ENCODE data around the gene CWF19L1.
A peak's percentile ranks its signal among the peaks of the same experiment; 100 is the strongest.

CWF19L1 gene

DNA sequence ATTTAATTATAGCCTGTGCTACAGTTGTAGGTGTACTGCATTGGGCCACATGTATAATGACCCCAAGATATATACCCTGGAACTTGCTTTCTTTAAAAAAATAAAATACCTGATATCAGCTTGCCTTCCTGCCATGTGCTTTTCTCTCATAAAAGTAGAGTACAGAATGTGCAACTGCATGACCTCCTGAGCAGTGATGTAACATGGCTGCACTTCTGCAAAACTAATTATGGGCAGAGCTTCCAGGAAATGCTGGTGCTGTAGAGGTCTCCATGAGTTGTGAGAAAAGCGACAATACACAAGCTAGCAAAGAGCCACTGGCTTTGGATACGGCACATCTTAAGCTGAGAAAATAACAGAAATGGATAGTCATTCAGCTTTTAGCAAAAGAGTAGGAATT, 75.1 kb downstream of the CWF19L1 start:
- TF ChIP-seq, protein P1, sequence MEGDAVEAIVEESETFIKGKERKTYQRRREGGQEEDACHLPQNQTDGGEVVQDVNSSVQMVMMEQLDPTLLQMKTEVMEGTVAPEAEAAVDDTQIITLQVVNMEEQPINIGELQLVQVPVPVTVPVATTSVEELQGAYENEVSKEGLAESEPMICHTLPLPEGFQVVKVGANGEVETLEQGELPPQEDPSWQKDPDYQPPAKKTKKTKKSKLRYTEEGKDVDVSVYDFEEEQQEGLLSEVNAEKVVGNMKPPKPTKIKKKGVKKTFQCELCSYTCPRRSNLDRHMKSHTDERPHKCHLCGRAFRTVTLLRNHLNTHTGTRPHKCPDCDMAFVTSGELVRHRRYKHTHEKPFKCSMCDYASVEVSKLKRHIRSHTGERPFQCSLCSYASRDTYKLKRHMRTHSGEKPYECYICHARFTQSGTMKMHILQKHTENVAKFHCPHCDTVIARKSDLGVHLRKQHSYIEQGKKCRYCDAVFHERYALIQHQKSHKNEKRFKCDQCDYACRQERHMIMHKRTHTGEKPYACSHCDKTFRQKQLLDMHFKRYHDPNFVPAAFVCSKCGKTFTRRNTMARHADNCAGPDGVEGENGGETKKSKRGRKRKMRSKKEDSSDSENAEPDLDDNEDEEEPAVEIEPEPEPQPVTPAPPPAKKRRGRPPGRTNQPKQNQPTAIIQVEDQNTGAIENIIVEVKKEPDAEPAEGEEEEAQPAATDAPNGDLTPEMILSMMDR (IDR thresholded peaks at IDR 0.05; ENCODE audit: low read length) = no peak
- no peak for TF ChIP-seq EZH2 (IDR thresholded peaks at IDR 0.05; ENCODE audit: borderline replicate concordance, low read length)
- no peaks in the 10 kb centered on the region for H3K9me3 ChIP-seq (ENCODE audit: low read length)
- no peaks in the 10 kb centered on the region for H4K20me1 ChIP-seq (ENCODE audit: insufficient read depth, low read length)
- H2AFZ ChIP-seq (ENCODE audit: low read length) = no peak overlapping the region
- H3K27ac ChIP-seq (ENCODE audit: low read depth, low read length, poor library complexity, severe bottlenecking) = no peak overlapping the region
- no peak overlapping the region for H3K4me2 ChIP-seq (ENCODE audit: low read length)
- peaks cover 72% of the 10 kb centered on the region for H3K36me3 ChIP-seq (ENCODE audit: insufficient read depth, low read length)
- H3K4me3 ChIP-seq (ENCODE audit: low read depth, low read length, poor library complexity, severe bottlenecking) = no peak overlapping the region
- no peak overlapping the region for H3K9ac ChIP-seq (ENCODE audit: low read length)
- H3F3A ChIP-seq (ENCODE audit: insufficient read depth, low read length) = no peaks in the 10 kb centered on the region
- peaks cover 4% of the 10 kb centered on the region; the same call in 1 of the 2 replicates for H3K79me2 ChIP-seq (ENCODE audit: insufficient read depth, low read length)
- peaks cover 5% of the 10 kb centered on the region for H3K4me1 ChIP-seq (ENCODE audit: insufficient read depth, low read length, severe bottlenecking)
- H3K9me2 ChIP-seq (ENCODE audit: low read depth, low read length) = no peaks in the 10 kb centered on the region
- no peaks in the 10 kb centered on the region for H3K27me3 ChIP-seq (ENCODE audit: insufficient read depth, low read length)

DNA sequence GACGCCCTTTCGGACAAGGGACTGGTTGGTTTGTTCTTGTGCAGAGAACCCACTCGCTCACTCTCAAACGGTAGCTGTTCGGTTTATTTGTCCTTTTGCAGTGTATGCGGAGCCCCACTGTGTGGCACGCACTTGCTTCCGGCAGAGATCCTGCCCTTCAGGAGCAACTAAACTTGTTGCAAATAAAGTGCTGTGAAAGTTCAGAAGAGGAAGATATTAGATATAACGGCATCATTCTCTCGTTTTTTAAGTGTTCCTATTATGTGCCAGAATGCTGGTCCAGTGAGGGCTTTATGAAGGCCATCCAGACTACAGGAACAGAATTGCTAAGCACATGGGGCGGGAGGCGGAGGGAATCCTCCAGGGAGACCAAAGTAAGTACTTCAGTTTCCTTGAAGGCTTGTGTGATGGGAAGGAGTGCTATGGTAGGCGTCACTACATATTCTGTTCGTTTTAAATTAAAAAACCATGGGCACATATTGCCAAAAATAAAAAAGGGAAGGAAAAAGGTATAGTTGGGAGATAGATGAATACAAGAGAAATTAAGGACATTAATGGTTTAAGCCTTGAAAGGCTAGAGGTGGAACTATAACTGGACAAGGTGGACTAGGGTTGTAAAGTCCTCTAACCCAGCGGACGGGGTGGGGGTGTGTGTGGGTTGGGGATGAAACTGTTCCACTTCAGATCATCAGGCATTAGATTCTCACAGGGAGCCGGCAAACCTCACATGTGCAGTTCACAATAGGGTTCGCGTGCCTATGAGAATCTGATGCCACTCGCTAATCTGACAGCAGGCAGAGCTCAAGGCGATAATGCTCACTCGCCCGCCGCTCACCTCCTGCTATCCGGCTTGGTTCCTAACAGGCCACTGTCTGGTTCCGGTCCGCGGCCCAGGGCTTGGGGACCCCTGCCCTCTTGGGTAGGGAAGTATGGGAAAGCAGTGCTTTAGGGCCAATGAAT, 80.9 kb downstream of the CWF19L1 start:
- Histone ChIP-seq H3K36me3 (ENCODE audit: insufficient read depth, low read length) (peaks cover 39% of the 10 kb centered on the region), H3K9ac (ENCODE audit: low read length) (peak overlapping the region; percentile 100), H3K4me3 (ENCODE audit: low read depth, low read length, poor library complexity, severe bottlenecking) (peak overlapping the region; percentile 99), H4K20me1 (ENCODE audit: insufficient read depth, low read length) (no peaks in the 10 kb centered on the region), H2AFZ (ENCODE audit: low read length) (0 out of 2 replicates have a peak overlapping the region, but pooled peaks have one; percentile 7), H3K27ac (ENCODE audit: low read depth, low read length, poor library complexity, severe bottlenecking) (peak overlapping the region; percentile 73), H3F3A (ENCODE audit: insufficient read depth, low read length) (no peaks in the 10 kb centered on the region), H3K4me2 (ENCODE audit: low read length) (peak overlapping the region; percentile 97), H3K27me3 (ENCODE audit: insufficient read depth, low read length) (no peaks in the 10 kb centered on the region), H3K79me2 (ENCODE audit: insufficient read depth, low read length) (peaks cover 26% of the 10 kb centered on the region), H3K9me3 (ENCODE audit: low read length) (no peaks in the 10 kb centered on the region), H3K4me1 (ENCODE audit: insufficient read depth, low read length, severe bottlenecking) (peaks cover 30% of the 10 kb centered on the region), H3K9me2 (ENCODE audit: low read depth, low read length) (no peaks in the 10 kb centered on the region)
- TF ChIP-seq EZH2 (IDR thresholded peaks at IDR 0.05; ENCODE audit: borderline replicate concordance, low read length) = no peak
- TF ChIP-seq, protein P1 (IDR thresholded peaks at IDR 0.05; ENCODE audit: low read length) = no peak

DNA sequence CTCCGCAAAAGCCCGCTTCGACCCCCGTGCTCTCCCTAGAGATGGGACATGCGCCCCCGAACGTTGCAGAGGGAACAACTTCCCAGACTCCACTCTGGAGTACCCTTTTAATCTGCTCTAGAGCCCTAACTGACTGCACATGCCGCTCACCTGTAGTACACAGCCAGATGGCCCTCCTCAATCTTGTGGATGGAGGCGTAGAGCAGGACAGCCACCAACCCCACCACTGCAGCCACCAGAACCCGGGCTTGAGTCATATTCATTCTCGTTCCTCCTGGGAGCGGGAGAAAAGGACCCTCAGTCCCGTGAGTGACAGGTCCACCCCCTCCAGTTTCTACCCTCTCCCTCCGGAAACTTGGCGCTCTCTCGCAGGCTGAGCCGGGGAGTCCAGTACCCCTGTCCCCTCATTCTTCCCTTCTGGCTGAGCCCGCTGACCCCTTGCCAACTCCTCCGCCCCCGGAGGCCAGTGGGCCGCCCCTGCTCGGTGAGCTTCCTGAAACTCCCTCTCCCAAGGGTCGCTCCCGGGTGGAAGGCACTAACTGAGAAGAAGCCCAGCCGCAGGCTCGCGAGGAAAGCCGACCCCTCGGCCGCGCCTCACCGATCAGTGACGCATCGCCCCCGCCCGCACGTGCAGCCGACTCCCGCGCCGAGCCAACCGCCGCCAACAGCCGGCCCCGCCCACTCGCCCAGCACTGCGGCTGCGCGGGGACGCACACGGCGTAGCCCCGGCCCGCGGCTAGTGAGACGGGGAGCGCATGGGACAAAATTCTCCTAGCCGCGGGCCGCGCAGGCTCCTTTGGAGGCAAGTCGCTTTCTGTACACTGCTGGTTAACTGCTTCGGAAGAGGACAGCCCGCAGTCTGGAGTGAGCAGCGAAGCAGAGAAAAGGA, 81.8 kb downstream of the CWF19L1 start, which contains the start of gene ERLIN1:
Gene ERLIN1 (minus strand): TSS at position 666 of the 889 bp plus-strand sequence. CDS start 403 bp downstream, at position 263.
- H3K4me2 ChIP-seq (ENCODE audit: low read length) = peak within 1 kb of the TSS; percentile 97
- no peaks in the 10 kb centered on the region for H3F3A ChIP-seq (ENCODE audit: insufficient read depth, low read length)
- peaks cover 26% of the 10 kb centered on the region for H3K79me2 ChIP-seq (ENCODE audit: insufficient read depth, low read length)
- peaks cover 30% of the 10 kb centered on the region for H3K4me1 ChIP-seq (ENCODE audit: insufficient read depth, low read length, severe bottlenecking)
- H3K27me3 ChIP-seq (ENCODE audit: insufficient read depth, low read length) = no peaks in the 10 kb centered on the region
- H3K4me3 ChIP-seq (ENCODE audit: low read depth, low read length, poor library complexity, severe bottlenecking) = peak within 1 kb of the TSS; percentile 99
- TF ChIP-seq, protein P1 (IDR thresholded peaks at IDR 0.05; ENCODE audit: low read length) = no peak
- TF ChIP-seq EZH2 (IDR thresholded peaks at IDR 0.05; ENCODE audit: borderline replicate concordance, low read length) = no peak
- no peaks in the 10 kb centered on the region for H4K20me1 ChIP-seq (ENCODE audit: insufficient read depth, low read length)
- no peaks in the 10 kb centered on the region for H3K9me3 ChIP-seq (ENCODE audit: low read length)
- peak within 1 kb of the TSS; percentile 73 for H3K27ac ChIP-seq (ENCODE audit: low read depth, low read length, poor library complexity, severe bottlenecking)
- peaks cover 29% of the 10 kb centered on the region for H3K36me3 ChIP-seq (ENCODE audit: insufficient read depth, low read length)
- H3K9ac ChIP-seq (ENCODE audit: low read length) = peak within 1 kb of the TSS; percentile 100
- 0 out of 2 replicates have a peak within 1 kb of the TSS, but pooled peaks have one; percentile 7 for H2AFZ ChIP-seq (ENCODE audit: low read length)
- H3K9me2 ChIP-seq (ENCODE audit: low read depth, low read length) = no peaks in the 10 kb centered on the region
